ENCODE data around the gene MMP15.
A peak's percentile ranks its signal among the peaks of the same experiment; 100 is the strongest.
"Not testable (repeated sequence)": the region's sequence is repeated elsewhere in the genome, so short reads cannot be mapped to it uniquely, and the experiment has no call there.

MMP15 gene

DNA sequence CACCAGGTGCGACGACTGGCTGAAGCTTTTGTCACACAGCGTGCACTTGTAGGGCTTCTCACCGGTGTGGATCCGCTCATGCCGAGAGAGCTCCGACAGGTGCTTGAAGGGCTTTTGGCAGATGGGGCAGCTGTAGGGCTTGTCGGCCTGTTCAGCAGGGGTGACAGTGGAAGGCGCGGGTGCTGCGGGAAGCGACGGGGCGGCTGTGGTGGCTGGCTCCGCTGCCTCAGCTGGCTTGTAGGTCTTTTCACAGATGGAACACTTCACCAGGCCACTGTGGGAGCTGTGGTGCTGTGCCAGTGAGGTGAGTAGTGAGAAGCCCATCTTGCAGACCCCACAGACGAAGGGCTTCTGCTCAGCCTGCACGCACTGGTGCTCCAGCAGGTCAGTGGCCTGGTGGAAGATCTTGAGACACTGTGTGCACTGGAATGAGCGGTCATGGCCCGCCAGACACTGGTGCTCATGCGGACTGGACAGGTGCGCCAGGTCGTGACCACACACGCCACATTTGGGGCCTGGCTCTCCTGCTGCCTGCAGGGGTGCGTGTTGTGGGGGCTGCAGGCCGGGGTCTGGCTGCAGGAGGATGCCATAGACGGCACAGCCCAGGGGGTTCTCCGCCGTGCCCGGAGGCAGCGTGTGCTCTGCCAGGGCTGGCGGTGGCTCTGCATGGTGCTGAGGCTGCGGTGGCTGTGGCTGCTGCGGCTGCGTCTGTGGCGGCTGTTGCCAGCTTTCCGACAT lies 27.9 kb upstream of the MMP15 start:
- Histone ChIP-seq H3K4me1 (ENCODE audit: control insufficient read depth, insufficient read depth, low read length) (peaks cover 20% of the 10 kb centered on the region), H3K4me3 (ENCODE audit: low read length) (no peak overlapping the region), H3K9ac (ENCODE audit: low read length) (no peak overlapping the region), H3K36me3 (ENCODE audit: control insufficient read depth, insufficient read depth, low read length, severe bottlenecking) (peaks cover 31% of the 10 kb centered on the region), H3K9me3 (ENCODE audit: control insufficient read depth, low read length) (no peaks in the 10 kb centered on the region), H3K27me3 (replicated peaks; ENCODE audit: control insufficient read depth, insufficient read depth, low read length) (no peaks in the 10 kb centered on the region)
- DNase-seq (ENCODE audit: low read depth): no peak

DNA sequence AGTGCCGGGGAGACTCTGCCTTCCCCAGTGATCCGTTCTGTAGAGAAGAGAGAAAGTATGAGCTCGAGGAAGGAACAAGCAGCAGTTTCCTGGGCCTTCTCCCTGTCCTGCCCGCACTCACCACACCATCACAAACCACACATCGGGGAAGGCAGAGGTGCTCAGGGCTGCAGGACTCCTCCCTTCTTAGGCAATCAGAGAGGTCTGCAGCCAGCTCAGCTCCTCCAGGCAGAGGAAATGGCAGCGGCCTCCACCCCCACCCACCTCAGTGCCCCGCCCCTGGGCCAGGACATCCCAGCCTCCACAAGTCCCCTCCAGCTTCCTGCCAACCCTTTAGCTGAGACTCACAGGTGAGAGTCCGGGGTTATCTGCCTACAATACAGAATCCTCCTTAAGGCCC lies 27.1 kb upstream of the MMP15 start:
- Histone ChIP-seq H3K4me3 (ENCODE audit: low read length) (no peak overlapping the region), H3K36me3 (ENCODE audit: control insufficient read depth, insufficient read depth, low read length, severe bottlenecking) (peaks cover 38% of the 10 kb centered on the region), H3K27me3 (replicated peaks; ENCODE audit: control insufficient read depth, insufficient read depth, low read length) (no peaks in the 10 kb centered on the region), H3K4me1 (ENCODE audit: control insufficient read depth, insufficient read depth, low read length) (peaks cover 20% of the 10 kb centered on the region), H3K9me3 (ENCODE audit: control insufficient read depth, low read length) (no peaks in the 10 kb centered on the region), H3K9ac (ENCODE audit: low read length) (peak overlapping the region; percentile 91)
- DNase-seq (ENCODE audit: low read depth): no peak

DNA sequence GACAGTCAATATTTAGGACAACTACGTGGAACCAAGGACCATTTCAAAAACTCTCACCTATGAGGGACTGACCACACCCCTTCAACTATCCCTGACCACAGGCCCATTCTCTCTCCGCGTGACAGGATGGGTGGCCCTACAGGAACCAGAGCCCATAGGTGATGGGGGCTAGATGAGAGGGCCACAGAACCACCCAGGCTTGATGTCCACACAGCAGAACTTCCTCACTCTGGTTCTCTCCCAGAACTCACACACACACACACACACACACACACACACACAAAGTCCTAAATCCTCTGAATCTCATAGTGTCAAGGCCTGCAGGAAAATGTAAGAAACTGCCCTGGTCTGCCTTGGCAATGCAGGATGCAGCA lies 26.6 kb upstream of the MMP15 start:
- peak overlapping the region; percentile 85 for H3K4me3 ChIP-seq (ENCODE audit: low read length)
- H3K27me3 ChIP-seq (replicated peaks; ENCODE audit: control insufficient read depth, insufficient read depth, low read length): no peaks in the 10 kb centered on the region
- H3K9me3 ChIP-seq (ENCODE audit: control insufficient read depth, low read length): no peaks in the 10 kb centered on the region
- H3K36me3 ChIP-seq (ENCODE audit: control insufficient read depth, insufficient read depth, low read length, severe bottlenecking): peaks cover 36% of the 10 kb centered on the region
- DNase-seq (ENCODE audit: low read depth): no peak
- H3K4me1 ChIP-seq (ENCODE audit: control insufficient read depth, insufficient read depth, low read length): peaks cover 20% of the 10 kb centered on the region
- peak overlapping the region; percentile 91 for H3K9ac ChIP-seq (ENCODE audit: low read length)

DNA sequence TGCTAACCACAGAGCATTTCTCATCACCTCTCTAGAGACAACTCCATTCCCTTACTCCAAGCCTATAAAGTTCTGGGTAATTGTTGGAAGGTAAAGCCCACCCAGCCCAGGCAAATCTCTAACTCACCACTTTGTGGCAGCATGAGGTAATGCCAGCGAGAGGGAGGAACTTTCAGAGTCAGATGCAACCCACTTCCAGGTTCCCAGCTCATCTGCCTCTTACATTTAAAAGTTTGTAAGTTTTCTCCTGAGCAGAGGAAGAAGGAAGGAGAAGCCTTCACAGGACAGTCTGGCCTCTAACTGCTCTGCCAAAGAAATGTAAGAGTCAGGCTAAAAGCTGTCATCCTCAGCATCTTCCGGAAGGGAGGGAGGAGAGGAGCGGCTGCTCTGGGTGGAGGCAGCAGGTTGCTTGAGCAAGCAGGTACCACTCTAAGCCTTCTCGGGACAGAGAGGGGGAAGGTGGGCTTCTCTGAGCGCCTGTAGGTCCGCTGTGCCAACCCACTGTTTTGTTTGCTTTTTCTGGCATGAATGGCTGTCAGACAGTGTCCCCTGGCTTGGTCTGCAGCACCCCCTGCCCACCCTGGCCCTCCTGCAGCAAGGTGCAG lies 26.1 kb upstream of the MMP15 start:
- no peaks in the 10 kb centered on the region for H3K27me3 ChIP-seq (replicated peaks; ENCODE audit: control insufficient read depth, insufficient read depth, low read length)
- no peaks in the 10 kb centered on the region for H3K9me3 ChIP-seq (ENCODE audit: control insufficient read depth, low read length)
- peak overlapping the region; percentile 85 for H3K4me3 ChIP-seq (ENCODE audit: low read length)
- H3K4me1 ChIP-seq (ENCODE audit: control insufficient read depth, insufficient read depth, low read length): peaks cover 20% of the 10 kb centered on the region
- peaks cover 33% of the 10 kb centered on the region for H3K36me3 ChIP-seq (ENCODE audit: control insufficient read depth, insufficient read depth, low read length, severe bottlenecking)
- DNase-seq (ENCODE audit: low read depth): peak; percentile 42
- peak overlapping the region; percentile 91 for H3K9ac ChIP-seq (ENCODE audit: low read length)

DNA sequence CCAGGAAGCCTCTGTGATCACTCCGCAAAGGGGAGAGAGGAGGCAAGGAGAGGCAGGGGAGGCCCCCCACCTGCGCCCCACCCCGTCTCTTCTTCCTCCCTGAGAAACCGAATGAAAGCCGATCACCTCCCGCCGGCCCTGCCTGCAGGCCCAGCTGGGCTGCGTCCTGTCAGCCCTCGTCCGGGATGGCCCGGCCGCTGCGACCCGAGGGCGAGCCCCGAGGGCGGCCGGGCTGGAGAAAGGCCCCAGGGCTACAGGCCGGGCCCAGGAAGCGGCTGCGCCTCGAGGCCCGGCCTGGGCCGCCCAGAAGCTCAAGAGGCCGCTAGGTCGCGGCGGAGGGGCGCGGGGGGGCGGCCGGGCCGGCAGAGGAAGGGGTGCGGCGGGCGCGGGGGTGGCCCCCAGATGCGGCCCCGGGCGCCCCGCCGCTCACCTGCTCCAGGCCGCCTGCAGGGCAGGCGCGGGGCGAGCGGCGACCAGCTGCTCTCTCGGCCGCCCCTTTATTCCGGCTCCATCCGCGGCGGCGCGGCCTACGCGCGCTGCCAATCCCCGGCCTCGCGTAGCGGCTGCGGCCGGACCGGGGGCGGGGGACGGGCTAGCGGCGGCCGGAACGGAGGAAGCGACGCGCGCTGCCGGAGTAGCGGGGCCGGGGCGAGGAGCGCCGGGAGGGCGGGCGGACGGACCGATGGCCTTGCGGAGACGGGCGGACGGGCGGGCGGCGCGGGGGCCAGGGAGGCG lies 25.4 kb upstream of the MMP15 start, which contains the start of gene ZNF319:
Gene ZNF319, minus strand, starts transcription at position 702 of the 735 bp plus-strand sequence. CDS start 2,407 bp downstream, outside the sequence.
- peaks cover 23% of the 10 kb centered on the region for H3K4me1 ChIP-seq (ENCODE audit: control insufficient read depth, insufficient read depth, low read length)

DNA sequence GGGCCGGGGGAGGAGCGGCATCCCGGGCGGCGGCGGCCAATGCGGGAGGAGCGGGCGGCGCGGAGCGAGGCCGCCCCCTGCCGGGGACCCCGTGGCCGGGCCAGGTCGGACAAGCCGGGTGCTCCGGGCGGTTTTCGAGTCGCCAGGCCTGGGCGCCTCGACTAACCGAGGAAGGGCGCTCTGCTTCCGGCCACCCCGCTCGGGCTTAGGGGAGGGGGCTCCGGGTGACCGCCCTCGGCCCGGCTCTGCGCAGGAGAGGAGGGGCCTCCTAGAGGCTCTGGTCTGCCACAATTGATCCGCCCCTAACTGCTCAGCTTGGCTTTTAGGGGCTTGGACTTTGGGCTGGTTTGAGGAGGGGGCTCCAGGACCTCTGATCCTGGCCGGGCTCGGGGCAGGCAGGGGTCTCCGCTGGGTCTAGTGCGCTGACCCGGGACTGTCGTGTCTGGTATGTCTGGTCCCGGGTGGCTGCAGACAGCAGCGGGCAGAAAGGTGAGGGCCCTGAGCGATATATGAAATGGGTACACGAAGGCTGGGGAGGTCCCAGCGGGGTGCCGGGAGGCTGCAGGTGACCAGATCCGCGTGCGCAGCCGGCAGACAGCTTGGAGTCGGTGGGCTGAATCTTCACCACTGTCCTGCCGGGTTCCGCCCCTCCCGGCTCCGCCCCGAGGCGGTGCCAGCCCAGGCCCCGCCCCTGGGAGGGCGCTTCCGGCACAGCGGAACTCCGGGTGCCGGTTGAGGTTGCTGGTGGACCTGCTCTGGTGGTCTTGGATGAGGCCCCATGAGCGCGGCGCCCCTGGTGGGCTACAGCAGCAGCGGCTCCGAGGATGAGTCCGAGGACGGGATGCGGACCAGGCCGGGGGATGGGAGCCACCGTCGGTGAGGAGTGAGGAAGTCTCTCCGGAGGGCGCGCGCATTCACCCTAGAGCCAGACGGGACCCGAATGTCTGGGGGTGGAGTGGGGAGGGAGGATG lies 24.6 kb upstream of the MMP15 start, which contains the start of gene USB1:
Gene USB1, plus strand, starts transcription at position 702 of the 971 bp plus-strand sequence. Its CDS starts 77 bp downstream, at position 779.
- Histone ChIP-seq H3K36me3 (ENCODE audit: control insufficient read depth, insufficient read depth, low read length, severe bottlenecking) (peaks cover 32% of the 10 kb centered on the region), H3K4me1 (ENCODE audit: control insufficient read depth, insufficient read depth, low read length) (peaks cover 23% of the 10 kb centered on the region)
- DNase-seq (ENCODE audit: low read depth): peak; percentile 94

More for the DNA sequence above, 25.4 kb upstream of the MMP15 start, which contains the start of gene ZNF319:
- DNase-seq (ENCODE audit: low read depth): peak; percentile 58
- Histone ChIP-seq H3K27me3 (replicated peaks; ENCODE audit: control insufficient read depth, insufficient read depth, low read length) (no peaks in the 10 kb centered on the region), H3K9ac (ENCODE audit: low read length) (peak within 1 kb of the TSS; percentile 91), H3K9me3 (ENCODE audit: control insufficient read depth, low read length) (no peaks in the 10 kb centered on the region), H3K36me3 (ENCODE audit: control insufficient read depth, insufficient read depth, low read length, severe bottlenecking) (peaks cover 33% of the 10 kb centered on the region), H3K4me3 (ENCODE audit: low read length) (peak within 1 kb of the TSS; percentile 94)

DNA sequence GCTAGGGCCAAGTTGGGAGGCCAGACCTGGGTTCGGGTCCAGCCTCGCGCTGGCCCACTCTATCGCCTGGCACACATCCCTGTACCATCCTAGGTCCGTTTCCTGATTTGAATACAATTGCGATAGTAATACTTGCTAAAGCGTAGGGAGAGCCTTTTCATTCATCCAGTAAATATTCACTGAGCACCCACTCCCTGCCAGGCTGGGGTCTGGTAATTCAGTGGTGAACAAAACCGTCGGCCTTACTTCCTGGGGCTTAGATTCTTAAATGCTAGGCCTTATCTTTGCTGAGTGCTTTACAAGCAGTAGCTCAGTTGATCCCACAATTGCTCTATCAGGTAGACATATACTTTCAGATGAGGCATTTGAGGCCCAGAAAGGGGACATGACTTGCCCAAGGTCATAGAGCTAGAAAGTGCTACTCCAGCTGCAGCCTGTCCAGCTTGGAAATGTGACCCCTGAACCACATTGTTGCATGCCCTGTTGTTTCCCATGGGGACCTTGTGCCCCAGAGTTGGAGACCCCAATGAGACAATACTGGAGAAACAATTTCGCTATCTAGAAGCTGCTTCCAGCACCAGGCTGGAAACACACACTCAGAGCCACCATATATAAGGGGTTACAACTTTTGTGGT lies 23.7 kb upstream of the MMP15 start:
- Histone ChIP-seq H3K27me3 (replicated peaks; ENCODE audit: control insufficient read depth, insufficient read depth, low read length) (no peaks in the 10 kb centered on the region), H3K36me3 (ENCODE audit: control insufficient read depth, insufficient read depth, low read length, severe bottlenecking) (peaks cover 28% of the 10 kb centered on the region), H3K9me3 (ENCODE audit: control insufficient read depth, low read length) (no peaks in the 10 kb centered on the region), H3K4me3 (ENCODE audit: low read length) (peak overlapping the region; percentile 94), H3K4me1 (ENCODE audit: control insufficient read depth, insufficient read depth, low read length) (peaks cover 23% of the 10 kb centered on the region), H3K9ac (ENCODE audit: low read length) (peak overlapping the region; percentile 87)
- DNase-seq (ENCODE audit: low read depth): no peak

More for the DNA sequence above, 24.6 kb upstream of the MMP15 start, which contains the start of gene USB1:
- Histone ChIP-seq H3K27me3 (replicated peaks; ENCODE audit: control insufficient read depth, insufficient read depth, low read length) (no peaks in the 10 kb centered on the region), H3K9ac (ENCODE audit: low read length) (peak within 1 kb of the TSS; percentile 91), H3K4me3 (ENCODE audit: low read length) (peak within 1 kb of the TSS; percentile 94), H3K9me3 (ENCODE audit: control insufficient read depth, low read length) (no peaks in the 10 kb centered on the region)

DNA sequence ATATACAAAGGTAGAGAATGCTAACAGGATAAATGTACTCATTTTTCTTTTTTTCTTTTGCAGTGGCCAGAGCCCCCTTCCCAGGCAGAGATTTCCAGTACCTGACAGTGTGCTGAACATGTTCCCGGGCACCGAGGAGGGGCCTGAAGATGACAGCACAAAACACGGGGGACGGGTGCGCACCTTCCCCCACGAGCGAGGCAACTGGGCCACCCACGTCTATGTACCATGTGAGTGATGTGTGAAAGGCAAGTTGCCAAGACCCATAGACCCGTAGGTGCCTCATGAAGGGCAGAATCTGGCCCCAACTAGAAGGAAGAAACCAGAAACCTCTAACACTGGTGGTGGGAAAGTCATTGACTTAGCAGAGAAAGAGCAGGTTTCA lies 23.1 kb upstream of the MMP15 start:
- no peak for DNase-seq (ENCODE audit: low read depth)
- H3K4me1 ChIP-seq (ENCODE audit: control insufficient read depth, insufficient read depth, low read length): peaks cover 23% of the 10 kb centered on the region
- no peaks in the 10 kb centered on the region for H3K27me3 ChIP-seq (replicated peaks; ENCODE audit: control insufficient read depth, insufficient read depth, low read length)

DNA sequence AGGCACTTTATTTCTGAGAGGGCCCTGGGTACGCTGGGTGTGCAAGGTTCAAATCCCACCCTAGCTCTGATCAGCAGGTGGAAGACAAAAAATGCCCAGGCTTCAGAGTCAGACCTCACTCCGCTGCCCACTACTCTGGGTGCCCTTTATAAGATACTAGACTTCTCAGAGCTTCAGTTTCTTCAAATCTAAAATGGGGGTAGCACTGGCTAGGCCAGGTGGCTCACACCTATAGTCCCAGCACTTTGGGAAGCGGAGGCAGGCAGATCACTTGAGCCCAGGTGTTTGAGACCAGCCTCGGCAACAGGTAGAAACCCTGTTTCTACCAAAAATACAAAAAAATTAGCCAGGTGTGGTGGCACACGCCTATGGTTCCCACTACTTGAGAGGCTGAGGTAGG lies 22.6 kb upstream of the MMP15 start:
- Histone ChIP-seq H3K9ac (ENCODE audit: low read length) (no peak overlapping the region), H3K4me1 (ENCODE audit: control insufficient read depth, insufficient read depth, low read length) (peaks cover 23% of the 10 kb centered on the region), H3K4me3 (ENCODE audit: low read length) (no peak overlapping the region), H3K27me3 (replicated peaks; ENCODE audit: control insufficient read depth, insufficient read depth, low read length) (no peaks in the 10 kb centered on the region), H3K36me3 (ENCODE audit: control insufficient read depth, insufficient read depth, low read length, severe bottlenecking) (peaks cover 17% of the 10 kb centered on the region), H3K9me3 (ENCODE audit: control insufficient read depth, low read length) (no peaks in the 10 kb centered on the region)
- no peak for DNase-seq (ENCODE audit: low read depth)

More for the DNA sequence above, 23.1 kb upstream of the MMP15 start:
- Histone ChIP-seq H3K4me3 (ENCODE audit: low read length) (peak overlapping the region; percentile 94), H3K9me3 (ENCODE audit: control insufficient read depth, low read length) (no peaks in the 10 kb centered on the region), H3K36me3 (ENCODE audit: control insufficient read depth, insufficient read depth, low read length, severe bottlenecking) (peaks cover 23% of the 10 kb centered on the region), H3K9ac (ENCODE audit: low read length) (no peak overlapping the region)

DNA sequence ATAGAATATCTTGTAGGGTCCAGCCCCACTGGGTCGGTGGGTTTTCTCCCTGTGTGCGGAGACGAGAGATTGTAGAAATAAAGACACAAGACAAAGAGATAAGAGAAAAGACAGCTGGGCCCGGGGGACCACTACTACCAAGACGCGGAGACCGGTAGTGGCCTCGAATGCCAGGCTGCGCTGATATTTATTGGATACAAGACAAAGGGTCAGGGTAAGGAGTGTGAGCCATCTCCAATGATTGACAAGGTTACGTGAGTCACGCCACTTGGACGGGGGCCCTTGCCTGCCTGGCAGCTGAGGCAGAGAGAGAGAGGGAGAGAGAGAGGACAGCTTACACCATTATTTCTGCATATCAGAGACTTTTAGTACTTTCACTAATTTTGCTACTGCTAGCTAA lies 20.8 kb upstream of the MMP15 start:
- H3K27me3 ChIP-seq (replicated peaks; ENCODE audit: control insufficient read depth, insufficient read depth, low read length); H3K4me3 ChIP-seq (ENCODE audit: low read length); DNase-seq (ENCODE audit: low read depth); H3K9me3 ChIP-seq (ENCODE audit: control insufficient read depth, low read length); H3K9ac ChIP-seq (ENCODE audit: low read length): not testable (repeated sequence)
- Histone ChIP-seq H3K36me3 (ENCODE audit: control insufficient read depth, insufficient read depth, low read length, severe bottlenecking) (peaks cover 15% of the 10 kb centered on the region), H3K4me1 (ENCODE audit: control insufficient read depth, insufficient read depth, low read length) (peaks cover 12% of the 10 kb centered on the region)
